ENCODE results near the gene ADGRL4.
"Not testable (repeated sequence)": the region's sequence is repeated elsewhere in the genome, so short reads cannot be mapped to it uniquely, and the experiment has no call there.

The ADGRL4 gene

GRCh38 chr1:78913950-78914349, 92.6 kb downstream of the ADGRL4 start:
- no peak for DNase-seq

GRCh38 chr1:78911956-78912880, 94.3 kb downstream of the ADGRL4 start:
- DNase-seq: no peak

GRCh38 chr1:78902641-78903040, 103.9 kb downstream of the ADGRL4 start:
- DNase-seq: no peak

- DNase-seq: no peak
Observed at GRCh38 chr1:78894811-78895210, 111.7 kb downstream of the ADGRL4 start.

GRCh38 chr1:78892260-78892840, 114.2 kb downstream of the ADGRL4 start:
- DNase-seq: no peak

GRCh38 chr1:78887458-78887857, 119.1 kb downstream of the ADGRL4 start:
- DNase-seq: no peak

- DNase-seq: no peak
Observed at GRCh38 chr1:78884685-78885452, 121.7 kb downstream of the ADGRL4 start.

- no peak for DNase-seq
Observed at GRCh38 chr1:78880223-78880622, 126.3 kb downstream of the ADGRL4 start.

- not testable (repeated sequence) for DNase-seq
Observed at GRCh38 chr1:78875986-78876385, 130.5 kb downstream of the ADGRL4 start.

- not testable (repeated sequence) for DNase-seq
Observed at GRCh38 chr1:78872801-78873200, 133.7 kb downstream of the ADGRL4 start.

- no peak for DNase-seq
Observed at GRCh38 chr1:78871249-78871648, 135.3 kb downstream of the ADGRL4 start.

- no peak for DNase-seq
Observed at GRCh38 chr1:78869136-78869535, 137.4 kb downstream of the ADGRL4 start.

- no peak for DNase-seq
Observed at GRCh38 chr1:78864175-78864574, 142.4 kb downstream of the ADGRL4 start.

- DNase-seq: no peak
Observed at GRCh38 chr1:78856096-78856495, 150.4 kb downstream of the ADGRL4 start.

GRCh38 chr1:78855258-78855657, 151.3 kb downstream of the ADGRL4 start:
- DNase-seq: no peak

GRCh38 chr1:78854556-78854955, 152.0 kb downstream of the ADGRL4 start:
- no peak for DNase-seq

GRCh38 chr1:78843546-78843945, 163.0 kb downstream of the ADGRL4 start:
- no peak for DNase-seq

- no peak for DNase-seq
Observed at GRCh38 chr1:78843111-78843510, 163.4 kb downstream of the ADGRL4 start.

GRCh38 chr1:78840453-78841271, 165.9 kb downstream of the ADGRL4 start:
- DNase-seq: no peak

All from activated T-cell treated with anti-CD3 and anti-CD28 coated beads, Interleukin-2, amount 50 U/mL, for 1 hour (primary cell).